Omental fat pad (tissue), 4 donors: ENCODE measurements around the gene CDH23. TPM values are rescaled to one million over a fixed set of nuclear protein-coding genes. Genes with fewer than 3 reads are reported as not detected.

Source experiments
- ATAC-seq: fragments of 150-250 bp; one replicate; pipeline ENCODE4 v1.9.1; 2016; ENCODE audit warnings: mild to moderate bottlenecking, moderate library complexity; ENCODE audit not compliant: low FRiP score
- DNase-seq: peaks from one replicate; pipeline ENCODE4 v3.0.0-alpha.2; 2019; ENCODE audit warnings: low spot score
- CTCF ChIP-seq, 3 donors: fragments of 450-650 bp; IDR thresholded peaks; one replicate each; pipeline ENCODE4 v1.5.1; 2016 to 2017; ENCODE audit warnings: antibody characterized with exemption in 3 of 3, mild to moderate bottlenecking in 3 of 3, moderate library complexity in 2 of 3
- total RNA-seq, 4 donors: library from RNA; depleted of rRNA; stranded (reverse); fragments of >200 nt; gene quantifications; one replicate each; pipeline ENCODE4 v1.1.0, GENCODE V29; 2016

The CDH23 gene
- total RNA-seq, 4 donors from 2014 or later: 25.3 to 41.9 (median 34.4) TPM

GRCh38 chr10:71705582-71705981, 308.9 kb downstream of the CDH23 start:
- no peak for TF ChIP-seq CTCF (IDR thresholded peaks at IDR 0.05)
- DNase-seq: no peak
- ATAC-seq: no peak

GRCh38 chr10:71706216-71707121, 309.7 kb downstream of the CDH23 start:
- no peak for DNase-seq
- no peak for TF ChIP-seq CTCF (IDR thresholded peaks at IDR 0.05)
- no peak for ATAC-seq

- no peak for TF ChIP-seq CTCF (IDR thresholded peaks at IDR 0.05)
- no peak for ATAC-seq
- no peak for DNase-seq
Measured at GRCh38 chr10:71707240-71707789, 310.6 kb downstream of the CDH23 start.

GRCh38 chr10:71708301-71708703, 311.6 kb downstream of the CDH23 start:
- ATAC-seq (no peak), DNase-seq (no peak)
- TF ChIP-seq CTCF (IDR thresholded peaks at IDR 0.05): peak in 1 of 3 donors; percentile 84

GRCh38 chr10:71708897-71709882, 312.5 kb downstream of the CDH23 start:
- no peak for ATAC-seq
- no peak for TF ChIP-seq CTCF (IDR thresholded peaks at IDR 0.05)
- no peak for DNase-seq

- DNase-seq: no peak
- ATAC-seq: no peak
- TF ChIP-seq CTCF (IDR thresholded peaks at IDR 0.05): no peak
Measured at GRCh38 chr10:71710519-71710918, 313.8 kb downstream of the CDH23 start.
